OCI-LY1 (cell line): ENCODE measurements around the gene TLDC2.

ENCODE experiments used
- H2AFZ ChIP-seq: fragments of 200-600 bp; sonication (generic), shearing (Covaris generic); 2 replicates; pipeline ENCODE4 v1.6.0; 2014; ENCODE audit warnings: antibody characterized with exemption, mild to moderate bottlenecking, low read length
- H3F3A ChIP-seq: fragments of 200-600 bp; sonication (generic), shearing (Covaris generic); 2 replicates; pipeline ENCODE4 v1.6.0; 2014; ENCODE audit warnings: mild to moderate bottlenecking, antibody characterized with exemption, low read length, moderate library complexity; ENCODE audit not compliant: insufficient read depth
- H3K27ac ChIP-seq: fragments of 200-600 bp; sonication (generic); 2 replicates; pipeline ENCODE4 v1.5.1; 2014; ENCODE audit warnings: low read length, mixed run types, mild to moderate bottlenecking, low read depth; ENCODE audit not compliant: poor library complexity, severe bottlenecking
- H3K27me3 ChIP-seq: fragments of 200-600 bp; sonication (generic); 2 replicates; pipeline ENCODE4 v1.6.0; 2014; ENCODE audit warnings: antibody characterized with exemption, mild to moderate bottlenecking, low read length, moderate library complexity; ENCODE audit not compliant: insufficient read depth
- H3K36me3 ChIP-seq: fragments of 200-600 bp; sonication (generic); 2 replicates; pipeline ENCODE4 v1.6.1; 2014; ENCODE audit warnings: mild to moderate bottlenecking, antibody characterized with exemption, low read length, moderate library complexity, mixed read lengths; ENCODE audit not compliant: insufficient read depth
- H3K4me1 ChIP-seq: fragments of 200-600 bp; sonication (generic); 2 replicates; pipeline ENCODE4 v1.5.1; 2014; ENCODE audit warnings: mild to moderate bottlenecking, low read length, moderate library complexity; ENCODE audit not compliant: insufficient read depth, severe bottlenecking
- H3K4me2 ChIP-seq: fragments of 200-600 bp; sonication (generic), shearing (Covaris generic); 2 replicates; pipeline ENCODE4 v1.6.1; 2014; ENCODE audit warnings: low read length
- H3K4me3 ChIP-seq: fragments of 200-600 bp; sonication (generic); 2 replicates; pipeline ENCODE4 v1.5.1; 2014; ENCODE audit warnings: low read length, low read depth, mild to moderate bottlenecking, mixed read lengths; ENCODE audit not compliant: poor library complexity, severe bottlenecking
- H3K79me2 ChIP-seq: fragments of 200-600 bp; shearing (Covaris generic); 2 replicates; pipeline ENCODE4 v1.6.1; 2016; ENCODE audit warnings: mixed run types, low read length, mixed read lengths; ENCODE audit not compliant: insufficient read depth
- H3K9ac ChIP-seq: fragments of 200-600 bp; sonication (generic), shearing (Covaris generic); 2 replicates; pipeline ENCODE4 v1.6.1; 2014; ENCODE audit warnings: mild to moderate bottlenecking, low read length, mixed read lengths
- H3K9me2 ChIP-seq: fragments of 200-600 bp; sonication (generic), shearing (Covaris generic); 2 replicates; pipeline ENCODE4 v1.6.1; 2014; ENCODE audit warnings: low read depth, mild to moderate bottlenecking, low read length, mixed read lengths
- H3K9me3 ChIP-seq: fragments of 200-600 bp; shearing (Covaris generic); 2 replicates; pipeline ENCODE4 v1.6.1; 2014; ENCODE audit warnings: low read length, mixed read lengths
- H4K20me1 ChIP-seq: fragments of 200-600 bp; sonication (generic), shearing (Covaris generic); 2 replicates; pipeline ENCODE4 v1.6.0; 2016; ENCODE audit warnings: mild to moderate bottlenecking, low read length; ENCODE audit not compliant: insufficient read depth
- CTCF ChIP-seq: fragments of 200-600 bp; sonication (generic), shearing (Covaris generic); IDR thresholded peaks from 2 replicates; pipeline ENCODE4 v1.5.1; 2017; ENCODE audit warnings: mild to moderate bottlenecking, antibody characterized with exemption, low read length, moderate library complexity, mixed read lengths
- EZH2 ChIP-seq: fragments of 200-600 bp; sonication (generic), shearing (Covaris generic); IDR thresholded peaks from 2 replicates; pipeline ENCODE4 v1.8.0; 2017; ENCODE audit warnings: borderline replicate concordance, mixed run types, mild to moderate bottlenecking, antibody characterized with exemption, low read length, moderate library complexity, mixed read lengths

The TLDC2 gene

DNA sequence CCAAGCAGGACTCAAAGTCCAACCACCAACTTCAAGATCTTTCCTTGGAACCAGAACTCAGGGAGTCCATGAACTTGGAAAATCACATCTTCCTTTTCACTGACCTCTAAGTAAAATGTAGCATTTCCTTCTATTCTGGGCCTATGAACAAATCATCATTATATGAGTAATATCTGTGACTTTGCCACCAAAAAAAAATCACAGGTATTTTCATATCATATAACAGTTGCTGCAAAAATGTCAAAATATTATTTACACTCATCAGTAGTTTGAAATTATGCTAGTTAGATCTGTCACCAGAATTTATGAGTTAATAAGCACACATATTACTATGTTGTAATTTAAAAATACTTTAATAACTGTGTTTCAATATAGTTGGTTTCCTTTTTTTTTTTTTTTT is 27.3 kb upstream of the TLDC2 start:
- no peak overlapping the region for H2AFZ ChIP-seq
- H3K9ac ChIP-seq, result no peak overlapping the region; the same call in 1 of the 2 replicates
- H3K4me1 ChIP-seq, result peaks cover 78% of the 10 kb centered on the region
- TF ChIP-seq EZH2 (no peak), CTCF (no peak)
- peaks cover 1% of the 10 kb centered on the region; the same call in 1 of the 2 replicates for H3F3A ChIP-seq
- peak overlapping the region; percentile 97 for H3K27ac ChIP-seq
- H4K20me1 ChIP-seq, result no peaks in the 10 kb centered on the region
- H3K36me3 ChIP-seq, result peaks cover 9% of the 10 kb centered on the region
- H3K4me2 ChIP-seq, result no peak overlapping the region
- peaks cover 4% of the 10 kb centered on the region; the same call in 1 of the 2 replicates for H3K9me3 ChIP-seq
- H3K9me2 ChIP-seq, result no peaks in the 10 kb centered on the region
- no peaks in the 10 kb centered on the region for H3K27me3 ChIP-seq
- no peak overlapping the region for H3K4me3 ChIP-seq
- H3K79me2 ChIP-seq, result no peaks in the 10 kb centered on the region

DNA sequence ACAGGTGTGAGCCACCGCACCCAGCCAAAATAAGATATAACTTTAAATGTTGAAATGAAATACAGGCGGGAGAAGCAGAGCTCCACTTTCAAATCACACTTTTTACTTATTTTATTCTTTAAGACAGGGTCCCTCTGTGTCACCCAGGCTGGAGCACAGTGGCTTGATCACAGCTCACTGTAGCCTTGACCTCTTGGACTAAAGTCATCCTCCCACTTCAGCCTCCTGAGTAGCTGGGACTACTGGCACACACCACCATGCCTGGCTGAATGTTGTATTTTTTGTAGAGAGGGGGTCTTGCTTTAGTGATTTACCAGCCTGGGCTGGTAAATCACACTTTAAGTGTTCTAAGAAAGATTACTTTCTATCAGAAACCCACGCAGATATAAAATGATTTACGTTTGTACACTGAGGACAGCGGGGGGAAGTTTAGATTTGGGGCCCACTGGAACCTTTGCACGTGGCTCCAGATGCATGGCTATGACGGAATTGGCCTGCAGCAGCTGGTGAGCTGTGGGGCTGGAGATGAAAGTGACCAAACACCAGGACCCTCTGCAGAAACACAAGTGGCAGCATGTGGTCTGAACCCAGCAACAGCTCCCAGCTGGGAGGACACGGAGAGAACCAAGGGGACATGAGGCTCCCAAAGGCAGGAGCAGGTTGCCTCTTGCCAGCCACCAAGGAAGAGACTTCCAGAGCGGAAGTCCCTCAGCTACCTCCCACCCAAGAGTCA is 26.4 kb upstream of the TLDC2 start:
- H3K27ac ChIP-seq, result peak overlapping the region; percentile 97
- H3K9ac ChIP-seq, result peak overlapping the region; percentile 10; the same call in 1 of the 2 replicates
- TF ChIP-seq CTCF (no peak), EZH2 (no peak)
- H3K4me3 ChIP-seq, result no peak overlapping the region
- no peak overlapping the region for H3K4me2 ChIP-seq
- H3K9me3 ChIP-seq, result peaks cover 4% of the 10 kb centered on the region; the same call in 1 of the 2 replicates
- no peaks in the 10 kb centered on the region for H3F3A ChIP-seq
- H3K79me2 ChIP-seq, result no peaks in the 10 kb centered on the region
- H3K9me2 ChIP-seq, result no peaks in the 10 kb centered on the region
- H3K27me3 ChIP-seq, result no peaks in the 10 kb centered on the region
- no peak overlapping the region for H2AFZ ChIP-seq
- H3K4me1 ChIP-seq, result peaks cover 73% of the 10 kb centered on the region
- no peaks in the 10 kb centered on the region for H4K20me1 ChIP-seq
- H3K36me3 ChIP-seq, result peaks cover 9% of the 10 kb centered on the region

DNA sequence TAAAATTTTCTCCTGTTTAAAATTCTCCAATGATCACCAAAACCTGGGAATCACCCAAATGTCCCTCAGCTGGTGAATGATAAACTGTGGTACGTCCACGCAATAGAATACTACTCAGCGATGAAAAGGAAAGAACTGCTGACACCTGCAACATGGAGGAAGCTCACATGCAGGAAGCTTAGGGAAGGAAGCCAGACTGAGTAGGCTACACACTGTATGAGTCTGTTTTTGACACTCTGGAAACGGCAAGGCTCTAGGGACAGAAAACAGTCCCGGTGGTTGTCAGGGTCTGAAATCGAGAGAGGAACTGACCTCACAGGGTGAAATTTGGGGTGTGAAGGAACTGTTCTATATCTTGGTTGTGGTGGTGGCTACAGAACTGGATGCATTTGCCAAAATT is 25.2 kb upstream of the TLDC2 start:
- Histone ChIP-seq H4K20me1 (no peaks in the 10 kb centered on the region), H3K4me2 (no peak overlapping the region), H3K27me3 (no peaks in the 10 kb centered on the region), H3K9me3 (peaks cover 4% of the 10 kb centered on the region; the same call in 1 of the 2 replicates), H3K27ac (no peak overlapping the region), H3K36me3 (peaks cover 9% of the 10 kb centered on the region), H3K4me3 (no peak overlapping the region), H3F3A (no peaks in the 10 kb centered on the region), H3K79me2 (no peaks in the 10 kb centered on the region), H2AFZ (no peak overlapping the region), H3K4me1 (peaks cover 60% of the 10 kb centered on the region), H3K9ac (no peak overlapping the region), H3K9me2 (no peaks in the 10 kb centered on the region)
- TF ChIP-seq CTCF, result no peak
- no peak for TF ChIP-seq EZH2
